Cardiac fibroblast (primary cell): ENCODE data around the gene SMURF1.

ENCODE experiments used
- DNase-seq, 2 donors: peaks; one replicate each; pipeline versions ENCODE4 v3.0.0 to v3.0.0-alpha.2; 2010; ENCODE audit warnings: low read depth in 2 of 2
- H3K4me3 ChIP-seq, 2 donors: replicated peaks in 1 of 2; 1 replicate in 1 of 2; 2 replicates in 1 of 2; pipeline ENCODE4 v1.5.1; 2011; ENCODE audit warnings: low read depth in 2 of 2, low read length in 2 of 2, mild to moderate bottlenecking in 2 of 2, moderate library complexity in 1 of 2
- CTCF ChIP-seq: IDR thresholded peaks from one replicate; pipeline ENCODE4 v1.5.1; 2011; ENCODE audit warnings: low read depth, mild to moderate bottlenecking, low read length, inconsistent platforms

The SMURF1 gene

GRCh38 chr7:99083733-99084132 is 60.2 kb downstream of the SMURF1 start:
- no peak for TF ChIP-seq CTCF
- H3K4me3 ChIP-seq: no peak overlapping the region
- no peak for DNase-seq

- H3K4me3 ChIP-seq: no peak overlapping the region
- DNase-seq: peak in 1 of 2 donors; percentile 27
- TF ChIP-seq CTCF: no peak
Measured at GRCh38 chr7:99083068-99083651, 60.7 kb downstream of the SMURF1 start.

- no peak overlapping the region for H3K4me3 ChIP-seq
- DNase-seq: no peak
- no peak for TF ChIP-seq CTCF
Measured at GRCh38 chr7:99080679-99081078, 63.2 kb downstream of the SMURF1 start.

DNA sequence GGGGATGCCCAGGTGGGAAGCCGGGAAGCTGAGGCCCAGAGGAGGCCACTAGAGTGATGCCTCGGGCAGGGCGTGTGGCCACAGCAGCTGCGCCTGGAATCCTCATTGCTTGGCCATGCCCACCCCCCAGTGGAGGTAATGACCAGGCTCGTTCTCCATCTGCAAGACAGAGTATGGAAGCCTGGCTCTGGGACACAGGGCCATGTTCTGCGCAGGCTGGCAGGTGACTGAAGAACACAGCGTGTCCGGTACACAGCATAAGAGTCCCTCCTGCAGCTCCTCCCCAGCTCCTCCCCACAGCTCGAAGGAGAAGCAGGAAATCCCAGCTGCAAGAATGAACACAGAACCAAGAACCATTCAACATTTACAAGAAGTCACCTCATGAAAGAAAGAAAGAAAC is 64.8 kb downstream of the SMURF1 start:
- no peak for TF ChIP-seq CTCF
- no peak overlapping the region for H3K4me3 ChIP-seq
- no peak for DNase-seq

DNA sequence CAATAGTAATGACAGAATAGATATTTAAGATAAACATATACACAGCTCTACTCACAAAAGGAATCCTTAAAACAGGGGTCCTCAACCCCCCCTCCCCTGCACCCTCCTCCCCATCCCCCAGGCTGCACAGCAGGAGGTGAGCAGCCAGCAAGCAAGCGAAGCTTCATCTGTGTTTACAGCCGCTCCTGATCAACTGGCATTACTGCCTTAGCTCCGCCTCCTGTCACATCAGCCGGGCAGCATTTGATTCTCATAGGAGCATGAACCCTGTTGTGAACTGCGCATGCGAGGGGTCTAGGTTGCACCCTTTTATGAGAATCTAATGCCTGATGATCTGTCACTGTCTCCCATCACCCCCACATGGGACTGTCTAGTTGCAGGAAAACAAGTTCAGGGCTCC is 65.5 kb downstream of the SMURF1 start:
- no peak overlapping the region for H3K4me3 ChIP-seq
- no peak for DNase-seq
- TF ChIP-seq CTCF: no peak

- no peak for TF ChIP-seq CTCF
- DNase-seq: no peak
- H3K4me3 ChIP-seq: no peak overlapping the region
Measured at GRCh38 chr7:99076615-99077014, 67.3 kb downstream of the SMURF1 start.

GRCh38 chr7:99073839-99074446 is 70.0 kb downstream of the SMURF1 start:
- no peak for DNase-seq
- no peak for TF ChIP-seq CTCF
- no peak overlapping the region for H3K4me3 ChIP-seq
